DOHH2 (cell line): ENCODE data around the gene BORCS8.

Source experiments
- EZH2phosphoT487 ChIP-seq: fragments of 200-600 bp; sonication (generic); IDR thresholded peaks from 2 replicates; pipeline ENCODE4 v1.6.1; 2017; ENCODE audit warnings: borderline replicate concordance, mild to moderate bottlenecking, antibody characterized with exemption, low read length, moderate library complexity, mixed read lengths
- TF ChIP-seq, protein P1 (sequence below): fragments of 200-600 bp; sonication (generic); IDR thresholded peaks from one replicate; pipeline ENCODE4 v1.5.1; 2014; ENCODE audit warnings: antibody characterized with exemption, mild to moderate bottlenecking, low read depth, low read length; ENCODE audit not compliant: poor library complexity, severe bottlenecking

DNA sequence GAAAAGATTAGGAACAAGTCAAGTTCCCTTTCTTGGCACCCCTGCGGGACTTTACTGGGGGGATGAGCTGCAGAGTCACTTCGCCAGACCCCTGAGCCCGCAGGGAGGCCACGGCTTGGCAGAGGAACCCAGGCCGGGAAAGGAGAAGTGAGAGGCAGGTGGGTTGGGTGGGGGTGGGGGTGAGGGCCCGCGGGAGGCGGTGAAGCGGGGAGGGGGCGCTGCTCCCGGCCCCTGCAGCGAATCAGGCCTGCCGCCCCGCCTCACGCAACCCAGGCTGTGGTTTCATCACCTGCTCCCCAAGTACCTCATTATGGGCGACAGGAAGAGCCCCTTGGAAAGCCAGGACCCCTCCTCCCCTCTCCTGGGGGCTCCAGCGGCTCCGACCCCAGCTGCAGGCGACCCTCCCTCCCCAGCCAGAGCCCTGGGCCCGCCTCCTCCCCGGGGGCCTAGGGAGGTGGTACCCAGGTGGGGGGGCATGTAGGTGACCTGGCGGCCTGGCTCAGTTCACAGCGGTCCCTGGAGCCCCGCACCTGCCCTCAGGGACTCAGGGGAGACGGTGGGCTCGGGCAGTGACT lies 31.4 kb downstream of the BORCS8 start:
- TF ChIP-seq, protein P1, sequence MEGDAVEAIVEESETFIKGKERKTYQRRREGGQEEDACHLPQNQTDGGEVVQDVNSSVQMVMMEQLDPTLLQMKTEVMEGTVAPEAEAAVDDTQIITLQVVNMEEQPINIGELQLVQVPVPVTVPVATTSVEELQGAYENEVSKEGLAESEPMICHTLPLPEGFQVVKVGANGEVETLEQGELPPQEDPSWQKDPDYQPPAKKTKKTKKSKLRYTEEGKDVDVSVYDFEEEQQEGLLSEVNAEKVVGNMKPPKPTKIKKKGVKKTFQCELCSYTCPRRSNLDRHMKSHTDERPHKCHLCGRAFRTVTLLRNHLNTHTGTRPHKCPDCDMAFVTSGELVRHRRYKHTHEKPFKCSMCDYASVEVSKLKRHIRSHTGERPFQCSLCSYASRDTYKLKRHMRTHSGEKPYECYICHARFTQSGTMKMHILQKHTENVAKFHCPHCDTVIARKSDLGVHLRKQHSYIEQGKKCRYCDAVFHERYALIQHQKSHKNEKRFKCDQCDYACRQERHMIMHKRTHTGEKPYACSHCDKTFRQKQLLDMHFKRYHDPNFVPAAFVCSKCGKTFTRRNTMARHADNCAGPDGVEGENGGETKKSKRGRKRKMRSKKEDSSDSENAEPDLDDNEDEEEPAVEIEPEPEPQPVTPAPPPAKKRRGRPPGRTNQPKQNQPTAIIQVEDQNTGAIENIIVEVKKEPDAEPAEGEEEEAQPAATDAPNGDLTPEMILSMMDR, result no peak
- no peak for TF ChIP-seq EZH2phosphoT487
